GM21786 (cell line): Measurements from ENCODE around the gene MAGI2.
"Not testable (repeated sequence)": the region's sequence is repeated elsewhere in the genome, so short reads cannot be mapped to it uniquely, and the experiment has no call there.

Experiments used
- ATAC-seq: cut with Tn5 transposase; IDR thresholded peaks from one replicate; pipeline ENCODE4 v1.9.1; 2021; ENCODE audit not compliant: unreplicated experiment

The MAGI2 gene

GRCh38 chr7:78510580-78511188 is 942.8 kb downstream of the MAGI2 start:
- peak; percentile 66 for ATAC-seq

DNA sequence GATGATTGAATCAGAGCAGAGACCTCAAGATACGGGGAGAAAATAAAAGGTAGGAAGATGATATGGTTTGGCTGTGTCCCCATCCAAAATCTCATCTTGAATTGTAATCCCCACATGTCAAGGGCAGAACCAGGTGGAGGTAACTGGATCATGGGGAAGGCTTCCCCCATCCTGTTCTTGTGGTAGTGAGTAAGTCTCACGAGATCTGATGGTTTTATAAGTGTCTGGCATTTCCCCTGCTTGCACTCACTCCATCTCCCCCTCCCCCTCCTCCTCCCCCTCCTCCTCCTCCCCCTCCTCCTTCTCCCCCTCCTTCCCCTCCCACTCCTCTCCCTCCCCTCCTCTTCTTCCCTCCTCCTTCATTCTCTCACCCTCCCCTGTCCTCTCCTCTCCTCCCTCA is 950.2 kb downstream of the MAGI2 start:
- ATAC-seq = not testable (repeated sequence)

DNA sequence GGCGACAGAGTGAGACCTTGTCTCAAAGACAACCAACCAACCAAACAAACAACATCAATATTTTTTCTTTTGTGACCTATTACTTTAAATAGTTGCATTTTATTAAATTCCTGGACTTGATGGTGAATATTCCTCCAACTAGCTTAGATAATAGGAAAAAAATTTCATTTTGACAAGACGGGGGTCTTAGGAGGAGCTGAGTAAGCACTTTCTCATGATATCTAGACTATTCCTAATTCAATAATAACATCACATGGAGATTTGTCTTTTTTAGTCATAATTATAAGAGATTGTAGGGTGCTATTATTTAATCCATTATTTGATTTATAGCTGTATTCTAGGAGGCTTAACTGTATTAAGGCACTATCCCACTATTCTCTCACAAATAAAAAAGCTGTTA is 952.4 kb downstream of the MAGI2 start:
- ATAC-seq = no peak

GRCh38 chr7:78499971-78500370 is 953.5 kb downstream of the MAGI2 start:
- ATAC-seq = no peak

DNA sequence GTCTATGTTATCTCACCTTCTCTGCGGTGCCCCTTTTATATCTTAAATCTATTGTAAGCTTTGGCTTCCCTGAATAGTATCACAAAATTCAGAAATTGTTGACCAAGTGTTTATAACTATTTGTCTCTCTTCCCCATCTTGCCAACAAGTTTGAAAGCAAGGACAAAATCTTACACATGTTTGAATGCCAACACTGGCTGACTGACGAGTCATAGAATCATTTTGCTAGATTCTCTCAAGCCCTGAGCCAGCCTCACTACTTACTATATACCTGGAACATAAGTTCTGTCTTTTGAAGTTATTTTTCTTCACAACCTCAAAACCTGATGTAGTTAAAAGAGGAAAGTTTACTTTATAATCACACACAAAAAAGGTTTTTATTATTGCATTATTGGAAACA is 954.2 kb downstream of the MAGI2 start:
- no peak for ATAC-seq

DNA sequence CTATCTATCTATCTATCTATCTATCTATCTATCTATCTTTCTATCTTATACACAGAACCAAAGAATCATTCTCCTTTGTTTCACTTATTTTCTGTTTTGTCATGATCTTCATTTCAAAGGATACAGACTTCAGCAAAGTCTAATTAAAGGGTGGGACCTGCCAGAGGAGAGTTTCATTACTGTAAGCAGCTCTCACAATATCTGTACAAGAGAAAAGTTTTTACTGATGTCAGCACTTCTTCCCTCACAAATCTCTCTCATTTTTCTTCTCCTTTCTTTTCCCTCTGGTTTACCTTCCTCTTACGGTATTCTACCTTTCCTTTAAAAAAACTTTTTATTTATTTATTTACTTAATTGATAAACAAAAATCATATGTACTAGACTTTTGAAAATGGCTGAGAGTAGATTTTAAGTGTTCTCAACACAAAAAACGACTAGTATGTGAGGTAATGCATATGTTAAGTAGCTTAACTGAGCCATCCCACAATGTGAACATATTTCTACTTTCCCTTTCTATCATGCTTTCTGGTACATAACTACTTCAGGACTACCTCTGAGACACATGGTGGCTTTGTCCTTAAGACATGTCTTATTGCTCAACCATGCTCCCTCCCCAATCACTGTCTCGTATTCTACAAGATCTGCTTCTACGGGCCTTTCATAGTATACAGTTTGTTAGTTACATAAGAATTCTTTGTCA is 955.6 kb downstream of the MAGI2 start:
- ATAC-seq = no peak

DNA sequence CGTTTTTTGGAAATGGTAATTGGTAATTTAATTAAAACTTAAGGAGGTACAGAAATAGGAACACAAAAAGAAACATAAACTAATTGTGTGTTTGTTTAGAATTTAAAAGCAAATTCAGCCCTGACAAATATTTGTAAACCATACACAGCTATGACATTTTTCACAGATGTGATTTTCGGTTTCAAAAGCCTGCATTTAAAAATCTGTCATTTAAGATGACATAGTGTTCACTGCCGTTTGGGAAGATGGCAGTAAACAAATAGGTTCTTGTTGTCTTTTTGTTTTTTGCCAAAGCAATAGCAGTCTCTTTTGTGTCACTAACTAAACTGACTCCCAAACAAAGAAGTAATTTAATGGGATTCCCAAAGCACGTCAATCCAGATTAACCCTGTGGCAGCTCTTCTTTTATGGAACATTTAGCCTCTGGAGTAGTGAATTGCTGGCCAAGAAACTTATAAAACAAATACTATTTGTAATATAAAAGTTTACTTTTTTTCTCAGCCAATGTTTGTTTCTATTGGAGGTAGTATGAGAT is 957.3 kb downstream of the MAGI2 start:
- ATAC-seq = no peak

DNA sequence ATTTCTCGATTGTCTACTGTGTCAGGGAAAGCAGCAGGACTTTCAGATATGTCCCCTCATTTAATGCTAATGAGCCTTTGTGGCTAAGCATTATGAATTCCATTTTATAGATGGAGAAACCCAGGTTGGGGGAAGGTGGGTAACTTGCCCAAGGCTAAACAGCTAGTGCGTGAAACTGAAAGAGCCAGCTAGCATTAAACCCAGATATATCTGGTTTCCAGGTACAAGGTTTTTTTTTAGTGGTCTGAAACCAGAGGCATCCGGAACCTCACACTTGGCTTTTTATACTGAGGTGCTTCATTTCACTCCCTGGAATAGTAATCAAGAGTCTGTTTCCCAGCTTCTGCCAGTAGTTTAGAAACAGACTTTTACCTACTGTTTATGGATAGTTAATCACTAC is 960.1 kb downstream of the MAGI2 start:
- ATAC-seq = no peak

- no peak for ATAC-seq
Observed at GRCh38 chr7:78492146-78492545, 961.3 kb downstream of the MAGI2 start.

GRCh38 chr7:78490524-78490923 is 962.9 kb downstream of the MAGI2 start:
- ATAC-seq = no peak

- no peak for ATAC-seq
Observed at GRCh38 chr7:78489476-78490240, 963.8 kb downstream of the MAGI2 start.

- ATAC-seq = no peak
Observed at GRCh38 chr7:78487464-78487863, 966.0 kb downstream of the MAGI2 start.

- no peak for ATAC-seq
Observed at GRCh38 chr7:78479348-78479747, 974.1 kb downstream of the MAGI2 start.

DNA sequence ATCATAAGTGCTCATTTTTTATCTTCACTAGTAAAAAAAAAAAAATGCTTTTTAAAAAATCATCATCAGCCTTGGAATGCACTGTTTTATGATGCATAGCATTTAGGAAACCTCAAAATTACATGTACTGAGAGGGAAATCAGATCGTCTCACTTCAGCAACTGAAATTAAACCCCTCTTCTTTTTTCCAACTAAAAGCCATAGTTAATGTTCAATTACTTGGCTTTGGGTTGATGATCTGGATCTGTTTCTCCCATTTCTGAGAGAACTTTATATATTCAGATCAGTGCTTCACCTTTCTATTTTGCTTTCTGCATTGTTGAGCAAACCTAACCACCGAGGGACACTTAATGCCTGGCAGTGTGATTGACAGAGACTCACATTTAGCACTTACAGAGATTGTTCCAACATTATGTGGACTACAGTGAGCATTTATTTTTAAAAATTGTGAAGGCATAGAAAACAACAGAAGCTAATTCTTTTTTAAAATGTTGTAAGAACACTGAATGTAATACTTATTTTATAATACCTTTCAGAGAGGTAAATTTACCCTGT is 976.5 kb downstream of the MAGI2 start:
- no peak for ATAC-seq

GRCh38 chr7:78473571-78474301 is 979.7 kb downstream of the MAGI2 start:
- ATAC-seq = no peak

DNA sequence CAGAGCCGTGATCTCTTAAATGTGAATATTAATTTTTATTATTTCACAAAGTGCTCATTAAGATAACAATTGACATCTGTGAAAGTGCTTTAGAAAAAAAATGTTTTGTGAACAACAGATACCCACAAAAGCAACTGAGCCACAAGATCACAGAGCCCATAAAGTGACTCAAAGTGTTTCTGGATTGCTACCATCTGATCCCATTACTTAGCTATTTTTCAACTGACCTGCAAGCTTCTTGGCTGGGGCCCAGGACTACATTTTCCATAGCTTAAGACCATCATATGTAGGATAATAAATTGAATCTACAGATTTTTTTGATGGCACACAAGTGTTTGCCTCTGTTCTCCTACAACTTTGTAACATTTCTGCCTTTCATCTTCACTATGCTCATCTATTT is 980.4 kb downstream of the MAGI2 start:
- no peak for ATAC-seq

- ATAC-seq = no peak
Observed at GRCh38 chr7:78472519-78472918, 980.9 kb downstream of the MAGI2 start.

DNA sequence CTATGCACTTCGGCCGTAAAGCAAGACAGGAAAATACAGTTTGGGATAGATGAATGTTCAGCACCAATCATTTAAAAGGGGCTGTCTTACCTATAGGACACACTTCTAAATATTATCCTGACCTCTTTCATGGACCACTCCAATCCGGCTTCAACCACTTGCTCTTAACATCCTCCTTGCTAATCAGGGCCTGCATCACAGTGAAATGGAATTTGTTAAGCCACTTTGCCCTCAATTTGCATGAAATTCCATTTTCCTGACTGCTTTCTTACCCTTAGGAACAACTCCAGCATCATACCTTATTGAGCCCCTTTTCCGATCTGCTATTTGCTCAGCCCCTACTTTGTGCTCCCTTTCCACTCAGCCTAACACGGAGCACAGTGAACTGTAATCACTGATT is 987.6 kb downstream of the MAGI2 start:
- ATAC-seq = no peak

- no peak for ATAC-seq
Observed at GRCh38 chr7:78463039-78463438, 990.4 kb downstream of the MAGI2 start.

GRCh38 chr7:78450706-78451105 is 1002.8 kb downstream of the MAGI2 start:
- no peak for ATAC-seq

- ATAC-seq = no peak
Observed at GRCh38 chr7:78448911-78449310, 1004.6 kb downstream of the MAGI2 start.
